ENCODE measurements around the gene PRKCB.
"Not testable (repeated sequence)": the region's sequence is repeated elsewhere in the genome, so short reads cannot be mapped to it uniquely, and the experiment has no call there.

The PRKCB gene

GRCh38 chr16:23900480-23901177 lies 64.8 kb downstream of the PRKCB start:
- in situ Hi-C loops (cut with MboI; ENCODE audit: low sequenced_read_pairs) = no loop called here

GRCh38 chr16:23901178-23902033 lies 65.6 kb downstream of the PRKCB start:
- in situ Hi-C loops (cut with MboI; ENCODE audit: low sequenced_read_pairs) = no loop called here

- in situ Hi-C loops (cut with MboI; ENCODE audit: low sequenced_read_pairs) = no loop called here
These were observed 66.4 kb downstream of the PRKCB start for GRCh38 chr16:23902034-23902747.

- in situ Hi-C loops (cut with MboI; ENCODE audit: low sequenced_read_pairs) = no loop called here
These were observed 67.1 kb downstream of the PRKCB start for GRCh38 chr16:23902748-23903414.

- in situ Hi-C loops (cut with MboI; ENCODE audit: low sequenced_read_pairs) = no loop called here
These were observed 69.2 kb downstream of the PRKCB start for GRCh38 chr16:23905027-23905426.

- in situ Hi-C loops (cut with MboI; ENCODE audit: low sequenced_read_pairs) = no loop called here
These were observed 71.7 kb downstream of the PRKCB start for GRCh38 chr16:23907457-23907902.

GRCh38 chr16:23907903-23908302 lies 72.1 kb downstream of the PRKCB start:
- in situ Hi-C loops (cut with MboI; ENCODE audit: low sequenced_read_pairs) = no loop called here

GRCh38 chr16:23908790-23909189 lies 73.0 kb downstream of the PRKCB start:
- in situ Hi-C loops (cut with MboI; ENCODE audit: low sequenced_read_pairs) = no loop called here

- in situ Hi-C loops (cut with MboI; ENCODE audit: low sequenced_read_pairs) = no loop called here
These were observed 74.1 kb downstream of the PRKCB start for GRCh38 chr16:23909792-23910418.

- in situ Hi-C loops (cut with MboI; ENCODE audit: low sequenced_read_pairs) = no loop called here
These were observed 79.3 kb downstream of the PRKCB start for GRCh38 chr16:23914946-23915530.

GRCh38 chr16:23916552-23916951 lies 80.8 kb downstream of the PRKCB start:
- in situ Hi-C loops (cut with MboI; ENCODE audit: low sequenced_read_pairs) = not testable (repeated sequence)

- in situ Hi-C loops (cut with MboI; ENCODE audit: low sequenced_read_pairs) = no loop called here
These were observed 81.8 kb downstream of the PRKCB start for GRCh38 chr16:23917621-23918020.

GRCh38 chr16:23920446-23920845 lies 84.7 kb downstream of the PRKCB start:
- in situ Hi-C loops (cut with MboI; ENCODE audit: low sequenced_read_pairs) = no loop called here

GRCh38 chr16:23920899-23921298 lies 85.1 kb downstream of the PRKCB start:
- in situ Hi-C loops (cut with MboI; ENCODE audit: low sequenced_read_pairs) = no loop called here

GRCh38 chr16:23922406-23922805 lies 86.6 kb downstream of the PRKCB start:
- in situ Hi-C loops (cut with MboI; ENCODE audit: low sequenced_read_pairs) = no loop called here

- in situ Hi-C loops (cut with MboI; ENCODE audit: low sequenced_read_pairs) = no loop called here
These were observed 88.3 kb downstream of the PRKCB start for GRCh38 chr16:23924128-23924527.

- in situ Hi-C loops (cut with MboI; ENCODE audit: low sequenced_read_pairs) = no loop called here
These were observed 92.0 kb downstream of the PRKCB start for GRCh38 chr16:23927796-23928195.

- in situ Hi-C loops (cut with MboI; ENCODE audit: low sequenced_read_pairs) = no loop called here
These were observed 93.5 kb downstream of the PRKCB start for GRCh38 chr16:23929237-23929636.

GRCh38 chr16:23929856-23930255 lies 94.1 kb downstream of the PRKCB start:
- in situ Hi-C loops (cut with MboI; ENCODE audit: low sequenced_read_pairs) = no loop called here

- in situ Hi-C loops (cut with MboI; ENCODE audit: low sequenced_read_pairs) = no loop called here
These were observed 95.0 kb downstream of the PRKCB start for GRCh38 chr16:23930791-23931190.
